HL-60/S4 treated with retinoic acid at 250 ng/mL for 4 days and 3 days (cell line): ENCODE measurements around the gene ZNF316.

ENCODE experiments used
- in situ Hi-C: fragments of 300-500 bp; cut with MboI; formaldehyde crosslinking; loops from 2 replicates; pipeline ENCODE4 v1.7.0; 2022; ENCODE audit warnings: low sequenced_read_pairs

The ZNF316 gene

GRCh38 chr7:6636741-6637543 lies at the start of gene ZNF316:
ZNF316 (plus strand) TSS chr7:6637318; CDS start chr7:6642410, 5,092 bp downstream.
- in situ Hi-C loops = no loop called here

GRCh38 chr7:6588566-6588965 lies 48.6 kb upstream of the ZNF316 start:
- in situ Hi-C loops = no loop called here

GRCh38 chr7:6589151-6589828 lies 47.8 kb upstream of the ZNF316 start:
- in situ Hi-C loops = no loop called here

- in situ Hi-C loops = no loop called here
Observed at GRCh38 chr7:6589829-6590644, 47.1 kb upstream of the ZNF316 start, which contains the start of gene INTS15. INTS15 (plus strand) TSS chr7:6590021; CDS start chr7:6590284, 263 bp downstream.

- in situ Hi-C loops = no loop called here
Observed at GRCh38 chr7:6590645-6591110, 46.4 kb upstream of the ZNF316 start.

GRCh38 chr7:6600093-6600492 lies 37.0 kb upstream of the ZNF316 start:
- in situ Hi-C loops = no loop called here

- in situ Hi-C loops = no loop called here
Observed at GRCh38 chr7:6604458-6604857, 32.7 kb upstream of the ZNF316 start.

GRCh38 chr7:6606866-6607583 lies 30.1 kb upstream of the ZNF316 start:
- in situ Hi-C loops = no loop called here

- in situ Hi-C loops = no loop called here
Observed at GRCh38 chr7:6607651-6608051, 29.5 kb upstream of the ZNF316 start.

- in situ Hi-C loops = no loop called here
Observed at GRCh38 chr7:6608081-6608480, 29.0 kb upstream of the ZNF316 start.

GRCh38 chr7:6608794-6609193 lies 28.3 kb upstream of the ZNF316 start:
- in situ Hi-C loops = no loop called here

GRCh38 chr7:6612819-6613218 lies 24.3 kb upstream of the ZNF316 start:
- in situ Hi-C loops = no loop called here

GRCh38 chr7:6613706-6614105 lies 23.4 kb upstream of the ZNF316 start:
- in situ Hi-C loops = no loop called here

GRCh38 chr7:6614953-6615722 lies 22.0 kb upstream of the ZNF316 start, which contains the start of gene ZNF853:
ZNF853 (plus strand) TSS chr7:6615610; CDS start chr7:6616175, 565 bp downstream.
- in situ Hi-C loops = no loop called here

- in situ Hi-C loops = no loop called here
Observed at GRCh38 chr7:6615723-6616555, 21.2 kb upstream of the ZNF316 start.

GRCh38 chr7:6616854-6617643 lies 20.1 kb upstream of the ZNF316 start:
- in situ Hi-C loops = no loop called here

- in situ Hi-C loops = no loop called here
Observed at GRCh38 chr7:6618621-6619020, 18.5 kb upstream of the ZNF316 start.

GRCh38 chr7:6619961-6620360 lies 17.2 kb upstream of the ZNF316 start:
- in situ Hi-C loops = no loop called here
